A673 (cell line): Measurements from ENCODE around the gene SYT7. TPM values are rescaled to one million over a fixed set of nuclear protein-coding genes. Genes with fewer than 3 reads are reported as not detected.

Experiments used
- BruUV-seq: library from RNA; stranded (reverse); fragments of 400-500 nt; replicated peaks from 2 replicates; lab custom pipeline; 2021; lab: Mats Ljungman, UMichigan
- CTCF ChIA-PET: fragments of 300-600 bp; sonication (Branson Sonifier 250); formaldehyde crosslinking; loops from one replicate; lab custom pipeline; 2022; ENCODE audit warnings: antibody characterized with exemption; lab: Charles Lee
- POLR2A ChIA-PET: fragments of 300-600 bp; sonication (Branson Sonifier 250); formaldehyde crosslinking; loops from one replicate; lab custom pipeline; 2022; ENCODE audit warnings: antibody characterized with exemption; ENCODE audit not compliant: low non-redundant PET; lab: Charles Lee
- DNase-seq: peaks from one replicate; pipeline ENCODE4 v3.0.0-alpha.2; 2015; ENCODE audit warnings: low spot score
- H3K27ac ChIP-seq: fragments of 200-600 bp; sonication (generic); 2 replicates; pipeline ENCODE4 v1.5.1; 2016; ENCODE audit warnings: mixed run types, low read depth, mild to moderate bottlenecking, mixed read lengths, antibody characterized with exemption, low read length; ENCODE audit not compliant: poor library complexity, severe bottlenecking
- H3K27me3 ChIP-seq: fragments of 200-600 bp; sonication (generic); replicated peaks from 2 replicates; pipeline ENCODE4 v1.6.1; 2017; ENCODE audit warnings: mixed run types, low read depth, mild to moderate bottlenecking, mixed read lengths, antibody characterized with exemption, low read length; ENCODE audit not compliant: insufficient read depth, poor library complexity
- H3K36me3 ChIP-seq: fragments of 200-600 bp; sonication (generic); 2 replicates; pipeline ENCODE4 v1.6.1; 2016; ENCODE audit warnings: mixed run types, mild to moderate bottlenecking, mixed read lengths, antibody characterized with exemption, low read length; ENCODE audit not compliant: insufficient read depth, poor library complexity, severe bottlenecking
- H3K4me1 ChIP-seq: fragments of 200-600 bp; sonication (generic); 2 replicates; pipeline ENCODE4 v1.6.1; 2017; ENCODE audit warnings: mixed run types, mild to moderate bottlenecking, mixed read lengths, antibody characterized with exemption, low read length; ENCODE audit not compliant: insufficient read depth, poor library complexity, severe bottlenecking
- H3K4me3 ChIP-seq: fragments of 200-600 bp; sonication (generic); 2 replicates; pipeline ENCODE4 v1.5.1; 2016; ENCODE audit warnings: low read depth, mixed run types, mild to moderate bottlenecking, mixed read lengths, low read length; ENCODE audit not compliant: poor library complexity, severe bottlenecking
- H3K9me3 ChIP-seq: fragments of 200-600 bp; sonication (generic); 2 replicates; pipeline ENCODE4 v1.6.1; 2016; ENCODE audit warnings: mixed run types, low read depth, mild to moderate bottlenecking, mixed read lengths, antibody characterized with exemption, low read length; ENCODE audit not compliant: poor library complexity, severe bottlenecking
- CTCF ChIP-seq: fragments of 300-800, 200-600 bp; sonication (generic); conservative IDR thresholded peaks from 2 replicates; pipeline ENCODE4 v1.5.1; 2017; ENCODE audit warnings: low read depth, mild to moderate bottlenecking, antibody characterized with exemption, low read length, moderate library complexity, mixed read lengths
- EZH2 ChIP-seq: fragments of 200-600 bp; sonication (generic); IDR thresholded peaks from 2 replicates; pipeline ENCODE4 v1.6.1; 2017; ENCODE audit warnings: borderline replicate concordance, low read depth, mild to moderate bottlenecking, mixed read lengths, antibody characterized with exemption, low read length; ENCODE audit not compliant: poor library complexity, severe bottlenecking
- intact Hi-C: fragments of 100-400 bp; cut with micrococcal nuclease; formaldehyde crosslinking; loops from one replicate; pipeline ENCODE4 v1.10.0; 2022; ENCODE audit not compliant: unreplicated experiment
- total RNA-seq: library from RNA; stranded (reverse); gene quantifications from 2 replicates; pipeline ENCODE4 v1.2.3, GENCODE V29; 2021

The SYT7 gene
- total RNA-seq, 1 experiment from 2014 or later: 1.3 TPM

- Histone ChIP-seq H3K4me3 (no peak overlapping the region), H3K9me3 (no peaks in the 10 kb centered on the region), H3K27ac (no peak overlapping the region), H3K36me3 (no peaks in the 10 kb centered on the region), H3K27me3 (no peaks in the 10 kb centered on the region), H3K4me1 (peaks cover 7% of the 10 kb centered on the region)
- ChIA-PET POLR2A (interaction anchor here (0.7 kb wide), 1 partner anchor 13 kb away, joined by 11 read pairs; no protein-coding TSS in a partner anchor), CTCF (interaction anchor here (1.2 to 3.1 kb wide), 2 partner anchors 8 to 29 kb away, joined by 4 to 11 read pairs; no protein-coding TSS in a partner anchor)
- TF ChIP-seq CTCF: no peak
- no peak for TF ChIP-seq EZH2
- intact Hi-C loops: no loop called here
- BruUV-seq: no TSS peak
- DNase-seq: no peak
These were observed 93.4 kb downstream of the SYT7 start for GRCh38 chr11:61487342-61488025.

GRCh38 chr11:61486779-61487178 is 94.1 kb downstream of the SYT7 start:
- CTCF ChIA-PET: interaction anchor here (1.2 to 3.1 kb wide), 2 partner anchors 8 to 30 kb away, joined by 4 to 11 read pairs; no protein-coding TSS in a partner anchor
- Histone ChIP-seq H3K9me3 (no peaks in the 10 kb centered on the region), H3K4me1 (peaks cover 7% of the 10 kb centered on the region), H3K27me3 (no peaks in the 10 kb centered on the region), H3K36me3 (no peaks in the 10 kb centered on the region), H3K27ac (no peak overlapping the region), H3K4me3 (no peak overlapping the region)
- POLR2A ChIA-PET: no interaction called here
- TF ChIP-seq EZH2 (no peak), CTCF (no peak)
- no peak for DNase-seq
- intact Hi-C loops: no loop called here
- no TSS peak for BruUV-seq

- H3K4me1 ChIP-seq: peaks cover 7% of the 10 kb centered on the region
These were observed 94.8 kb downstream of the SYT7 start for GRCh38 chr11:61486011-61486620.

More at GRCh38 chr11:61486011-61486620, 94.8 kb downstream of the SYT7 start:
- DNase-seq: no peak
- no peaks in the 10 kb centered on the region for H3K9me3 ChIP-seq
- BruUV-seq: no TSS peak
- no peaks in the 10 kb centered on the region for H3K27me3 ChIP-seq
- H3K27ac ChIP-seq: no peak overlapping the region
- no peak for TF ChIP-seq CTCF
- TF ChIP-seq EZH2: no peak
- ChIA-PET CTCF (no interaction called here), POLR2A (no interaction called here)
- H3K4me3 ChIP-seq: no peak overlapping the region
- H3K36me3 ChIP-seq: no peaks in the 10 kb centered on the region
- intact Hi-C loops: no loop called here
